ENCODE results near the gene DFFB.

DNA sequence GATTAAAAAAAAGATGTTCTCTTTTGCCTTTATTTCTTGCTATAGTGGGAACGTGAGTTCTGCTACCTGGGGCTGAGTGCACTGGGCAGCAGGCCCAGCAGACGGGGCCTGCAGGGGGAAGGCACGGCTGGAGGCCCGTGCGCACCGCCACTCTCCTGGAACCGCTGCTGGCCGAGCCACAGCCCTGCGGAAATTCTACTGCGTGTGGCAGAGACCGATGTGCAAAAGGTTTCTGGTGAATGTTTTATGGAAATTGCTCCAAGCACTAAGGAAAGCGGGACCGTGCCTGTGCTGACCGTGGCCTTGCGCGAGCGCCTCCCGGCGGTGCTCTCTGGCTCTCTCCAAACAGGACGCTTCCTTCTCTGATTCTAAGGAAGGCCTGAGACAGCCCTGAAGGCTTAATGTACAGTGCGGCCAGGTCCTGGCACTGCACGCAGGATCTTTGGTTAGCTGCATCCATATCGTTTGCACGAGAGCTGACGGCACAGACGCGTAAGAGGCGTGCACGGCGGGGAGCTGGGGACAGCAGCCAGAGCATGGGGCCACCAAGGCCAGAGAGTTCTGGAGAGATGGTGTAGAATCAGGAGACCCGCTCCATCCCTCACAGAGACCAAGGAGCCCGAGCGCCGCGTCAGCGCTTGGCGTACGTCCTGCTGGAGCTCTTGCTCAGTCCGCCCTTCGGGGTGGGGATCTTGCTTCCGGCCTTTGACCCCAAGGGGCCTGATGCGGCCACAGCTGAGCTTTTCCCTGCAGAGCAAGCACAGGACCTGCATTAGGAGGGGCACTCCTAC lies 42.3 kb upstream of the DFFB start:
- TF ChIP-seq, protein P1, sequence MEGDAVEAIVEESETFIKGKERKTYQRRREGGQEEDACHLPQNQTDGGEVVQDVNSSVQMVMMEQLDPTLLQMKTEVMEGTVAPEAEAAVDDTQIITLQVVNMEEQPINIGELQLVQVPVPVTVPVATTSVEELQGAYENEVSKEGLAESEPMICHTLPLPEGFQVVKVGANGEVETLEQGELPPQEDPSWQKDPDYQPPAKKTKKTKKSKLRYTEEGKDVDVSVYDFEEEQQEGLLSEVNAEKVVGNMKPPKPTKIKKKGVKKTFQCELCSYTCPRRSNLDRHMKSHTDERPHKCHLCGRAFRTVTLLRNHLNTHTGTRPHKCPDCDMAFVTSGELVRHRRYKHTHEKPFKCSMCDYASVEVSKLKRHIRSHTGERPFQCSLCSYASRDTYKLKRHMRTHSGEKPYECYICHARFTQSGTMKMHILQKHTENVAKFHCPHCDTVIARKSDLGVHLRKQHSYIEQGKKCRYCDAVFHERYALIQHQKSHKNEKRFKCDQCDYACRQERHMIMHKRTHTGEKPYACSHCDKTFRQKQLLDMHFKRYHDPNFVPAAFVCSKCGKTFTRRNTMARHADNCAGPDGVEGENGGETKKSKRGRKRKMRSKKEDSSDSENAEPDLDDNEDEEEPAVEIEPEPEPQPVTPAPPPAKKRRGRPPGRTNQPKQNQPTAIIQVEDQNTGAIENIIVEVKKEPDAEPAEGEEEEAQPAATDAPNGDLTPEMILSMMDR (IDR thresholded peaks at IDR 0.05; ENCODE audit: poor library complexity): no peak
- no peak for TF ChIP-seq EZH2 (IDR thresholded peaks at IDR 0.05; ENCODE audit: borderline replicate concordance)
- TF ChIP-seq EZH2phosphoT487 (IDR thresholded peaks at IDR 0.05; ENCODE audit: low read depth, severe bottlenecking, unreplicated experiment): no peak

Measured in hepatocyte (in vitro differentiated cells).